CD4-positive, alpha-beta T cell treated with Interferon alpha-2 for 1 hour (primary cell): ENCODE measurements around the gene SUPT3H.
"Not testable (repeated sequence)": the region's sequence is repeated elsewhere in the genome, so short reads cannot be mapped to it uniquely, and the experiment has no call there.

Source experiments
- DNase-seq, 2 donors: peaks; one replicate each; pipeline ENCODE4 v3.0.0-alpha.2; 2020 to 2022

SUPT3H gene

GRCh38 chr6:45045253-45045601 lies 332.5 kb downstream of the SUPT3H start:
- DNase-seq, result no peak

- no peak for DNase-seq
These were observed 333.1 kb downstream of the SUPT3H start for GRCh38 chr6:45044510-45045252.

- DNase-seq, result no peak
These were observed 333.6 kb downstream of the SUPT3H start for GRCh38 chr6:45044086-45044485.

DNA sequence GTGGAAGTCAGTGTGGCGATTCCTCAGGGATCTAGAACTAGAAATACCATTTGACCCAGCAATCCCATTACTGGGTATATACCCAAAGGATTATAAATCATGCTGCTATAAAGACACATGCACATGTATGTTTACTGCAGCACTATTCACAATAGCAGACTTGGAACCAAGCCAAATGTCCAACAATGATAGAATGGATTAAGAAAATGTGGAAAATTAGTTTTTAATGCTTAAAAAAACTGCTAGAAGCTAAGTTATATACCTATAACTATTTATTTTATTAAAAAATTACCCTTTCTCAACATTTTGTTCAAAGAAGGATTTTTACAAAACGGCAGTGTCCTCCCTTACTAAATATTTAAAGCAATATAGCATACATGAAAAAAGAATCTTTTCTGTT lies 335.1 kb downstream of the SUPT3H start:
- DNase-seq, result not testable (repeated sequence)

DNA sequence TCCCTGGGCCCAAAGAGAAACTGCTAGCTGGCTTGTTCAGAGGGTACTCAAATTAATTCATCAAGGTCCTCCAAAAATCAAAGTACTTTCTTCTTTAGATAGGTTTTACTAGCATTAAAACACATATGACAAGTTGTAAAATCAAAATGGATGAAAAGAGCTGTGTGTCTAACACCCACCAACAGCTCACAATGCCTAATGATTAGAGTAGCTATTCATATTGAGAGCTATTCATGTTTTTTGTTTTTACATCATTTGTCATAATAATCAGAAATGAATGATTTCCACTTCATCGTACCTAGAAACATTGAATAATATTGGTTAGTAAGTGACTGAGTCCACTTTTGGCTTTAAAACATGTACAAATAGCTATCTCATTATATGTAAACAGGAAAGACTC lies 339.5 kb downstream of the SUPT3H start:
- DNase-seq, result no peak

DNA sequence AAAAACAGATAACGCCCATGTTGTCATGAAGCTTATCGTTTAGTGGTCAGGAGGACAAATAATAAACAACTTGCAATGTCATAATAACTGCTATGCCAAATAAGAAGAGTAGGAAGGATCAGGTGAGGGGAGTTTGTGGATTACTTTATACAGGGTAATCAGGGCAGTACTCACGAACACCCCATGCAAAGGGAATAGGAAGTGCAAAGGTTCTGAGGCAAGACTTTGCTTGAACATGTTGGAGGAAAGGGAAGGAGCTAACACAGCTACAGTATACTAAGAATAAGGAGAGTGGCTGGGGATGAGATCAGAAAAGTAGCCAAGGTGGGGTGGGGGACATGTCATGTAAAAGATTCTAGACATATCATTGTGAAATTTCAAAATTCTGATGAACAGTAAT lies 341.6 kb downstream of the SUPT3H start:
- DNase-seq, result no peak

- no peak for DNase-seq
These were observed 345.3 kb downstream of the SUPT3H start for GRCh38 chr6:45032426-45032825.

DNA sequence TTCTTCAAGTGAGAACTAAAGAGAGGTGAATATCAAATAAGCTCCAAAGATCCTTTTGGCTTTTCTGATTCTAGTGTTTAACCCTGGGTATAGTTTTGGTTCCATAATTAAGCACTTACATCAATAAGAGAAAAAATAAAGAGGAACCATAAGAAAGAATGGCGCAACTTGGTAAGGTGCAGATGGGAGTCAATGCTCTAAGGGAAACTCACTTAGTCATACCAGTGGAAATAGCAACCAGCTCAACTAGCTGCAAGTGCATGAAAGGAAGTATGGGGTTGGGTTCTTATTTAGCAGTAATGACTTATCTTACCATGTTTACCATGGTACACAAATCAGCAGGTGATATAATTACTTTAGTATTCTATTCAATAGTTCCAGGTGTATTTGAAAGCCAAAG lies 346.1 kb downstream of the SUPT3H start:
- DNase-seq, result peak in 1 of 2 donors; percentile 3

GRCh38 chr6:45027126-45027525 lies 350.6 kb downstream of the SUPT3H start:
- DNase-seq, result no peak

DNA sequence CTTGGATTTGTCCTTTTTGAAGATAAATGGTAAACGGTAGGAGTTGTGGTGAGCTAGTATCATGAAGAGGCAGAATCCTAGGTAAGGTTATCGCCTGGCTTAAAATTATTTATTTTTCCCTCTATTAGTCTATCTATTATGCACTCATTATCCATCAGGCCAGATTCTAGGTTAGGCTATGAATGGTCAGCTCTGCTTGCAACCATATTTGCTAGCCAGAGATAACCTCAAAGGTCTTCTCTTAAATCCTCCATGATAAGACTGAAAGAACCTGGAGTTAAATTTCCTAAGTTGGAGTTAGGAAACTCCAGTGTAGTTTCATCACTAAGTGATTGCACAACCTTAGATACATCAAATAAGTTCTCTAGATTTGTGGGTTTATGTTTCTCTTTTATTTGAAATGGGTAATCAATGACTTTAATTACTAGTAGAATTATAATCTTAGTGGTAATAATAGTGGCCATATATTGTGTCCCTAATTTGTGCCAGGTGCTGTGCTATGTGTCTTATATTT lies 351.7 kb downstream of the SUPT3H start:
- no peak for DNase-seq

DNA sequence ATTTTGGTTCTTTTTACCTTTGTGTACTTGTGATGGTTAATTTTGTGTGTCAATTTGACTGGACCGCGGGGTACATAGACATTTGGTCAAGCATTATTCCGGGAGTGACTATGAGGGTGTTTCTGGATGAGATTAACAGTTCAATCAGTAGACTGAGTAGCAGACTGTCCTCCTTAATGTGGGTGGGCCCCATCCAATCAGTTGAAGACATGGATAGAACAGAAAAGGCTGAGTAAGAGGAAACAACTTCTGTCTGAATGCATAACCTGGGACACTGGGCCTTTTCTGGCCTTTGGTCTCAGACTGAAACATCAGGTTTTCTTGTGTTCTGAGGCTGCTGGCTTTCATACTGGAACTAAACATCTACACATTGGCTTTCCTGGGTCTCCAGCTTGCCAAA lies 353.1 kb downstream of the SUPT3H start:
- DNase-seq, result no peak

DNA sequence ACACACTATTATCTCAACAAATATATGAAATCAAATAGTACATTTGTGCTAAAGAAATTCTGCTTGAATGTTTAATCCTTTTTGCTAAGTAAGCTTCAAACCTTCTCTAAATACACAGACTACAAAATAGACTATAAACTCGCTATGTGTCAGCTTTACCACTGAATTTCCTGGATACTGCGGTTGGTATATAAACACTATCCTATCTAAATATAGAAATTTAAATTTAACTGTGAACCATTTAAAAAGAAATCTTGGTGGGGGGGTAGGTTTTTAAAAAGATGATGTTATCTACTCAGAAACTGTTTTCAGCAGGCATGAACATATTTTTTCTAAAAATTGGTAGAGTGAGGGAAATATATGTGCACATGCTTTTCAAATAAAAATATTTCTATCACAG lies 356.1 kb downstream of the SUPT3H start:
- peak in 1 of 2 donors; percentile 53 for DNase-seq

GRCh38 chr6:45012687-45013086 lies 365.0 kb downstream of the SUPT3H start:
- no peak for DNase-seq

DNA sequence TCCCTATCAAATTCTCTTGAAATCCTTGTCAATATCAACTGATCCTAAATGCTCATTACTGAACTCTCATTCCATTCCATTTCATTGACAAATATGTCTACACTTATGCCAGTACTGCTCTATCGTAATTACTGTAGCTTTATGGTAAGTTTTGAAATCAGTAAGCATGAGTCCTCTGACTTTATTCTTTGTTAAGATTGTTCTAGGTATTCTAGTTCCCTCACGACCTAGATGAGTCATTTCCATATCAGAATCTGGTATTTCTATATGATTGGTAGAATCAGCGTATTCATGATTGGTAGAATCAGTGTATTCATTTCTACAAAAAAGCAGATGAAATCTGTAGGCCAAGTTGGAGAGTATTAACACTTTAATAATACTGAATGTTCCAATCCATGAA lies 368.2 kb downstream of the SUPT3H start:
- no peak for DNase-seq

- DNase-seq, result no peak
These were observed 370.8 kb downstream of the SUPT3H start for GRCh38 chr6:45006893-45007292.

DNA sequence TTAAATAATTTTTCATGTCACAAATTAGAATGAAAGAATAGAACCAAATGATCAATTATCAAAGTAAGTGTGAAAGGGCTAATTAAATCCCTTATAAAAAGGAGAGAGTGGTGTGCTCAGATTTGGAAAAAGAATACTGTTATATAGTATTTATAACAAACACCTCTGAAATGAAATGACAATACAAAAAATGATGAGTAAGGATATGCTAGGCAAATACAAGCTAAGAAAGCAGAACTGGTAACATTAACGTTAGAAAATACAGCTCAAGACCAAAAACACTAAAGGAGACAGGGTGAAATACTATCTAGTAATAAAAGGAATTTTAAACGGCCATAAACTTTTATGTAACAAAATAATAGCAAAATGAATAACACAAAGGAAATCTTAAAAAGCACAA lies 373.8 kb downstream of the SUPT3H start:
- no peak for DNase-seq

- DNase-seq, result no peak
These were observed 374.3 kb downstream of the SUPT3H start for GRCh38 chr6:45003387-45003786.

- DNase-seq, result peak in 1 of 2 donors; percentile 23
These were observed 375.2 kb downstream of the SUPT3H start for GRCh38 chr6:45002390-45003105.

DNA sequence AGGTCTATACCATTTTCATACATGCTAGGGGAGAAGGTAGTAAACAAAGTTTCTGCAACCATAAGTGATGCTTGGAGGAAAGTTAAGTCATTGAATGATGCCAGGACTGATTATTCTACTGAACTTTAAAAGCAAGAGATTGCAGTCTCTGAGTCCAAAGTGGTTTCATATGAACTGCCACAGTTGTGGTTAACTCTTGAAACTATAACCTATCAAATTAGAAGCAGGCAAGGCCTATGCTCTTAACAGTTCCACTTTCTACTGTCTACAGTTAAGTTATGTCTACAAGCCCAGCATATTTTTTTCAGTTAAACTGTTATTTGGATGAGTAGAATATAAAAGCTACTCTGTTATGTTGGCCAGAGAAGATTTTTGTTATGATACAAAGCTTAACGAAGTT lies 376.1 kb downstream of the SUPT3H start:
- peak in 1 of 2 donors; percentile 42 for DNase-seq

DNA sequence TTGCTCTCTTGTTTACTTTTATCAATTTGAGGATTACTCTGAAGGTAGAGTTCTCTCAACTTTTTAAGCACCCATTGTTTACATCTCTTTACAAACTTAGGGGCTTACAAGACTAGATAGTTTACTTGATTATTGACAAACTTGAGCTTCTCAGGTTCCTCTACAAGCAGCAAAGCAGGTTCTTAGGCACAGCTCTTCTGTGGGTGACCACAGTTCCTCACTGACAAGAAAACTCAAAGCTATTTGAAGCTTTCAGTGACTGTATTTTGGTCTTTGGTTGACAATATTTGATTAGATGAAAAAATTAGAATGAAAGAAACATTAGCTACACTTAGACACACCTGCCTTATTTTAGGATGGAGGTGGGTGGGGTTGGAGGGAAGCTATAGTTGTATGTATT lies 376.9 kb downstream of the SUPT3H start:
- no peak for DNase-seq

DNA sequence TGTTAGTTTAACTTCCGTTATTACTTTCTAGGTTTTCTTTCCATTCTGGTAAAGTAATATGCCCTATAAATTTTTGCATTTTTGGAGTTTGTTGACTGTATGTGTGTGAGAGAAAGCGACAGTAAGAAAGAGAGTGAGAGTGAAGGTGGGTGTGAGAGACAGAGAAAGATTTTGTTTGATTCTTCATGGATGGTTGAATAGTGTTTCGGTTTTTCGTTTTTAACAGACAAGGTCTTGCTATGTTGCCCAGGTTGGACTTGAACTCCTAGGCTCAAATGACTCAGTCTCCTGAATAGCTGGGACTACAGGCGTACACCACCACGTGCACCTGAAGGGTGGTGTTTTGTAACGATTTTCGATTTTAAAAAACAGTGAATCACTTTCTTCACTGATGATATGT lies 378.7 kb downstream of the SUPT3H start:
- no peak for DNase-seq

- no peak for DNase-seq
These were observed 382.1 kb downstream of the SUPT3H start for GRCh38 chr6:44995486-44996132.

- DNase-seq, result no peak
These were observed 388.3 kb downstream of the SUPT3H start for GRCh38 chr6:44989391-44989790.

DNA sequence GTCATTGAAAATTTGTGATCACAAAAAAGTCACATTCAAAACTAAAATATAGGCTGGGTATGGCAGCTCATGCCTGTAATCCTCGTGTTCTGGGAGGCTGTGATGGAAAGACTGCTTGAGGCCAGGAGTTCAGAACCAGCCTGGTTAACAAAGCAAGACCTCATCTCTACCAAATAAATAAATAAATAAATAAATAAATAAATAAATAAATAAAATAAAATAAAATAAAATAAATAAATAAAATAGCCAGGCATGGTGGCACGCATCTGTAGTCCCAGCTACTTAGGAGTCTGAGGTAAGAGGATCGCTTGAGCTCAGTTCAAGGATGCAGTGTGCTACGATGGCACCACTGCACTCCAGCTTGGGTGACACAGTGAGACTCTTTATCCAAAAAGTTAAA lies 392.7 kb downstream of the SUPT3H start:
- no peak for DNase-seq
